Tibial nerve (tissue), 4 donors: Measurements from ENCODE around the gene MINPP1. TPM values are rescaled to one million over a fixed set of nuclear protein-coding genes. Genes with fewer than 3 reads are reported as not detected.
A peak's percentile ranks its signal among the peaks of the same experiment; 100 is the strongest.
"Not testable (repeated sequence)": the region's sequence is repeated elsewhere in the genome, so short reads cannot be mapped to it uniquely, and the experiment has no call there.

Experiments used
- DNase-seq, 2 donors: peaks; one replicate each; pipeline ENCODE4 v3.0.0-alpha.2; 2019; ENCODE audit warnings: low spot score in 2 of 2
- H3K27ac ChIP-seq, 4 donors: fragments of 200-600 bp; sonication (generic) in 3 of 4; one replicate each; pipeline ENCODE4 v1.5.1; 2017 to 2019; ENCODE audit warnings: mild to moderate bottlenecking in 1 of 4
- H3K27me3 ChIP-seq, 2 donors: fragments of 200-600 bp; sonication (generic) in 1 of 2; one replicate each; pipeline versions ENCODE4 v1.5.1 to v1.6.0; 2017 to 2019
- H3K36me3 ChIP-seq, 3 donors: fragments of 200-600 bp; sonication (generic); one replicate each; pipeline ENCODE4 v1.5.1; 2018 to 2019
- H3K4me1 ChIP-seq, 4 donors: fragments of 200-600 bp; sonication (generic) in 3 of 4; one replicate each; pipeline ENCODE4 v1.5.1; 2017 to 2019
- H3K4me3 ChIP-seq, 4 donors: fragments of 200-600 bp; sonication (generic) in 3 of 4; one replicate each; pipeline ENCODE4 v1.5.1; 2017 to 2019; ENCODE audit warnings: mild to moderate bottlenecking in 1 of 4, moderate library complexity in 1 of 4
- H3K9me3 ChIP-seq, 4 donors: fragments of 200-600 bp; sonication (generic) in 3 of 4; one replicate each; pipeline ENCODE4 v1.5.1; 2017 to 2019
- EP300 ChIP-seq, 2 donors: sonication (generic); formaldehyde crosslinking; IDR thresholded peaks; one replicate each; pipeline ENCODE4 v1.6.1; 2017; ENCODE audit warnings: antibody characterized with exemption in 2 of 2, mild to moderate bottlenecking in 1 of 2
- POLR2A ChIP-seq, 2 donors: fragments of 450-650 bp; IDR thresholded peaks; one replicate each; pipeline ENCODE4 v1.6.1; 2017; ENCODE audit warnings: antibody characterized with exemption in 2 of 2, mild to moderate bottlenecking in 2 of 2, moderate library complexity in 2 of 2
- WGBS, 2 donors: methylation state at CpG; one replicate each; pipeline ENCODE4 v1.1.5; 2018; 5-methylcytosine and 5-hydroxymethylcytosine counted together
- total RNA-seq, 4 donors: library from RNA; depleted of rRNA; stranded (reverse); fragments of >200 nt; gene quantifications; one replicate each; pipeline ENCODE4 v1.1.0, GENCODE V29; 2016
- TF ChIP-seq, protein P1 (sequence below), 5 experiments: fragments of 200-600 bp in 3 of 5; fragments of 450-650 bp in 2 of 5; sonication (generic) in 3 of 5; IDR thresholded peaks; one replicate each; pipeline ENCODE4 v1.5.1; 2016 to 2019; ENCODE audit warnings: antibody characterized with exemption in 5 of 5, mild to moderate bottlenecking in 3 of 5, moderate library complexity in 2 of 5

MINPP1 gene
- total RNA-seq, 4 donors from 2014 or later: 11.1 to 18.8 (median 13.5) TPM

DNA sequence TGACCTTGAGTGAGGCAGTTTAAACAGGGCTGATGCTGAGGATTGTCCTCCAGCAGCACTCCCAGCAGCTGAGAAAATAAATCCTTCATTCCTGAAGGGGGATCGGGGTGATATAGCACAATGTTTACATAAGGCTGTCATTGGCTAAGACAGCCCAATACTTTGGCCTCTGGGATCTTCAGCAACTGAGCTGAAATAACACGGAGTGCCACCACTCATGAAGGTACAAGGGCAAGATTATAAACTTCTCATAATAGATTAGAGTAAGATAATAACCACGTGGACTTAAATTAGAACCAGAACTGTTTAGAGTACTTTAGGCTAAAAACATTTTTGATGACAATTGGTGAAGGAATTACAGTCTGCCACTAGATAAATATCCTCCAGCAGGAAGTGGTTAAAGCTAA, 85.0 kb downstream of the MINPP1 start:
- TF ChIP-seq POLR2A (IDR thresholded peaks at IDR 0.05) (no peak), EP300 (IDR thresholded peaks at IDR 0.05) (no peak)
- TF ChIP-seq, protein P1, sequence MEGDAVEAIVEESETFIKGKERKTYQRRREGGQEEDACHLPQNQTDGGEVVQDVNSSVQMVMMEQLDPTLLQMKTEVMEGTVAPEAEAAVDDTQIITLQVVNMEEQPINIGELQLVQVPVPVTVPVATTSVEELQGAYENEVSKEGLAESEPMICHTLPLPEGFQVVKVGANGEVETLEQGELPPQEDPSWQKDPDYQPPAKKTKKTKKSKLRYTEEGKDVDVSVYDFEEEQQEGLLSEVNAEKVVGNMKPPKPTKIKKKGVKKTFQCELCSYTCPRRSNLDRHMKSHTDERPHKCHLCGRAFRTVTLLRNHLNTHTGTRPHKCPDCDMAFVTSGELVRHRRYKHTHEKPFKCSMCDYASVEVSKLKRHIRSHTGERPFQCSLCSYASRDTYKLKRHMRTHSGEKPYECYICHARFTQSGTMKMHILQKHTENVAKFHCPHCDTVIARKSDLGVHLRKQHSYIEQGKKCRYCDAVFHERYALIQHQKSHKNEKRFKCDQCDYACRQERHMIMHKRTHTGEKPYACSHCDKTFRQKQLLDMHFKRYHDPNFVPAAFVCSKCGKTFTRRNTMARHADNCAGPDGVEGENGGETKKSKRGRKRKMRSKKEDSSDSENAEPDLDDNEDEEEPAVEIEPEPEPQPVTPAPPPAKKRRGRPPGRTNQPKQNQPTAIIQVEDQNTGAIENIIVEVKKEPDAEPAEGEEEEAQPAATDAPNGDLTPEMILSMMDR (IDR thresholded peaks at IDR 0.05): no peak
- Histone ChIP-seq H3K27ac (no peak overlapping the region), H3K27me3 (no peaks in the 10 kb centered on the region), H3K4me3 (no peak overlapping the region), H3K4me1 (peaks cover 0 to 11% (median 0%) of the 10 kb centered on the region in 4 donors), H3K36me3 (no peaks in the 10 kb centered on the region), H3K9me3 (no peaks in the 10 kb centered on the region)
- 54 to 64% methylated on average over 3 of the region's 3 CpGs for WGBS, 2 donors
- no peak for DNase-seq

DNA sequence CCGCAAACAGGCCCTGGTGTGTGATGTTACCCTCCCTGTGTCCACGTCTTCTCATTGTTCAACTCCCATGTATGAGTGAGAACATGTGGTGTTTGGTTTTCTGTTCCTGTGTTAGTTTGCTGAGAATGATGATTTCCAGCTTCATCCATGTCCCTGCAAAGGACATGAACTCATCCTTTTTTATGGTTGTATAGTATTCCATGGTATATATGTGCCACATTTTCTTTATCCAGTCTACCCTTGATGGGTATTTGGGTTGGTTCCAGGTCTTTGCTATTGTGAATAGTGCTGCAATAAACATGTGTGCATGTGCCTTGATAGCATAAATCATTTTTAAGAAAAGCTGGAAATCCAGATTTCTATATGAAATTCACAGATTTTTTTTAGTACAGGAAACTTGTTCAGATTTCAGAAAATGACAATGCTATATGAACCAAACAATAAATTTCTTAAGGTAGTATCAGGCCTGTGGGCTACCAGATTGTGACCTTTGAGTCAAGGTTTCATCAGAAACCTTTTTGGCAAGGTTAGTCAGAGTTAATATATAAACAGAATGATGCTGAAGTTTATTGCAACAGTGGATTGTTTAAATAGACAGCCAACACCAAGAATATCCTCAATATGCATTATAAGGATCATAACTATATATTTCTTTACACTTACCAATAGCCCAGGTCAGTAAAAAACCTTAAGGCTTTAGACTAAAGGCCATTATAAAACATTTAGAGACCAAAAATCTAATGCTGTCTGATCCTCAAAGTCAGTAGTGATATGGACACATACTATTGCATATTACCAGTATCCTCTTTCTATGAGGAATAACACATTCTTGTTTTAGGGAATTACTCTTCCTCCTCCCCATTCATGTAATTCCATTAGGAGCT, 86.3 kb downstream of the MINPP1 start:
- Histone ChIP-seq H3K4me1 (peaks cover 0 to 19% (median 0%) of the 10 kb centered on the region in 4 donors), H3K4me3 (no peak overlapping the region), H3K36me3 (no peaks in the 10 kb centered on the region), H3K27ac (no peak overlapping the region), H3K9me3 (no peaks in the 10 kb centered on the region), H3K27me3 (no peaks in the 10 kb centered on the region)
- no peak for DNase-seq
- TF ChIP-seq EP300 (IDR thresholded peaks at IDR 0.05) (no peak), POLR2A (IDR thresholded peaks at IDR 0.05) (no peak)
- TF ChIP-seq, protein P1 (IDR thresholded peaks at IDR 0.05): no peak
- WGBS, 2 donors: 98 to 100% methylated on average over 2 of the region's 2 CpGs

DNA sequence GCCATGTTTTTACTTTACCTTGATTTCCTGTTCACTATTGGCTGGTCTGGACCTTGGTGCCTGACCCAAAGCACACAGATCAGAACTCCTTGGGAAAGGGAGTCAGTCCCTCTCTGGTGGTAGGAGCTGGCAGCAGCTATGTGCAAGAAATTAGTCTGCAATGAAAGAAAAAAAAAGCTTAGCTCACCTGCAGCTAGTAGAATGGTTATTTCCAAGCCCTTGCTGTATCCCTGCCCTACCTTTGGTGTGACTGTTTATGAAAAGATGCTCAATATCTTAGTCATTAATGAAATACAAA, 86.8 kb downstream of the MINPP1 start:
- H3K9me3 ChIP-seq: no peaks in the 10 kb centered on the region
- H3K27ac ChIP-seq: no peak overlapping the region
- no peak for DNase-seq
- TF ChIP-seq, protein P1 (IDR thresholded peaks at IDR 0.05): no peak
- TF ChIP-seq POLR2A (IDR thresholded peaks at IDR 0.05): no peak
- TF ChIP-seq EP300 (IDR thresholded peaks at IDR 0.05): no peak
- no peaks in the 10 kb centered on the region for H3K27me3 ChIP-seq
- H3K4me1 ChIP-seq: peaks cover 0 to 19% (median 0%) of the 10 kb centered on the region in 4 donors
- H3K36me3 ChIP-seq: no peaks in the 10 kb centered on the region
- H3K4me3 ChIP-seq: no peak overlapping the region

DNA sequence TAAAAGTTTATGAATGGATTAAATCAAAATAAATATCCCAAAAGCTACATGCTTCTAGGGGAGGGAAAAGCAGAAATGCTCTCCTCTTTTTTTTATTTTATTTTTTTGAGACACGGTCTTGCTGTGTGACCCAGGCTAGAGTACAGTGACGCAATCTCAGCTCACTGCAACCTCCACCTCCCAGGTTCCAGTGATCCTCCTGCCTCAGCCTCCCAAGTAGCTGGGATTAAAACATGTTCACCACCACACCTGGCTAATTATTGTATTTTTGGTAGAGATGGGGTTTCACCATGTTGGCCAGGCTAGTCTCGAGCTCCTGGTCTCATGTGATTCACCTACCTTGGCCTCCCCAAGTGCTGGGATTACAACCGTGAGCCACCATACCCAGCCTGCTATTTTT, 88.2 kb downstream of the MINPP1 start:
- H3K36me3 ChIP-seq, H3K4me3 ChIP-seq, H3K27me3 ChIP-seq, DNase-seq, H3K9me3 ChIP-seq: not testable (repeated sequence)
- WGBS, 2 donors: 87 to 89% methylated on average over 4 of the region's 4 CpGs
- Histone ChIP-seq H3K27ac (peak overlapping the region in 2 of 4 donors; percentile 5 to 49), H3K4me1 (peaks cover 0 to 19% (median 0%) of the 10 kb centered on the region in 4 donors)

DNA sequence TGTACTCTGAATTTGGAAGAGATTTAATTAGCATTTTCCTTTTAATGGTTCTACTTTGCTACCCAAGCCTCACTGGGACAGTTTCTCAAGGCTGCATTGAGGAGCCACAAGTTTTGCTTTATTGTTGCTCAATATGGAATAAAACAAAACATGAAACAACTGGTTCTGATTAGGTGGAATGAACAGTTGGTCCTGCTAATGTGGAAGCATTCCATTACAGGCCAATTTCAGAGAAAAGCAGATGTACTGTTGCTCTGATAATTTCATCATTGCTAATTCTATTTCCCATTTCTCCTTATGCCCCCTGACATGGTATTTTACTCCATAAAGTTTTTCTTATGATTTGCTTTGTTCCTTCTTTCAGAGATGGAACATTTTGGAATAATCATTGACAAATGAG, 89.0 kb downstream of the MINPP1 start:
- TF ChIP-seq EP300 (IDR thresholded peaks at IDR 0.05) (peak in 1 of 2 donors; percentile 75), POLR2A (IDR thresholded peaks at IDR 0.05) (no peak)
- TF ChIP-seq, protein P1 (IDR thresholded peaks at IDR 0.05): no peak
- H3K27ac ChIP-seq: peak overlapping the region in 2 of 4 donors; percentile 6 to 49

More for the DNA sequence above, 89.0 kb downstream of the MINPP1 start:
- H3K27me3 ChIP-seq: no peaks in the 10 kb centered on the region
- no peak overlapping the region for H3K4me3 ChIP-seq
- no peak for DNase-seq
- no peaks in the 10 kb centered on the region for H3K9me3 ChIP-seq
- peaks cover 0 to 21% (median 0%) of the 10 kb centered on the region in 4 donors for H3K4me1 ChIP-seq
- no peaks in the 10 kb centered on the region for H3K36me3 ChIP-seq
